HG02610 (cell line): ENCODE results near the gene ACBD5.
"Not testable (repeated sequence)": the region's sequence is repeated elsewhere in the genome, so short reads cannot be mapped to it uniquely, and the experiment has no call there.

Experiments used
- ATAC-seq: cut with Tn5 transposase; IDR thresholded peaks from one replicate; pipeline ENCODE4 v1.9.1; 2021; ENCODE audit warnings: mild to moderate bottlenecking, moderate library complexity; ENCODE audit not compliant: unreplicated experiment

The ACBD5 gene

GRCh38 chr10:27241652-27242472 lies 1.3 kb upstream of the ACBD5 start:
- peak; percentile 72 for ATAC-seq

GRCh38 chr10:27241010-27241651 lies 534 bp upstream of the ACBD5 start:
- peak; percentile 2 for ATAC-seq

GRCh38 chr10:27237531-27237930 lies 3.1 kb downstream of the ACBD5 start:
- not testable (repeated sequence) for ATAC-seq

- not testable (repeated sequence) for ATAC-seq
Observed at GRCh38 chr10:27236589-27237128, 3.9 kb downstream of the ACBD5 start.

- no peak for ATAC-seq
Observed at GRCh38 chr10:27235706-27236105, 4.9 kb downstream of the ACBD5 start.

- no peak for ATAC-seq
Observed at GRCh38 chr10:27230022-27230421, 10.6 kb downstream of the ACBD5 start.

- no peak for ATAC-seq
Observed at GRCh38 chr10:27225642-27226257, 14.8 kb downstream of the ACBD5 start.

- no peak for ATAC-seq
Observed at GRCh38 chr10:27225011-27225590, 15.5 kb downstream of the ACBD5 start.

- ATAC-seq, result no peak
Observed at GRCh38 chr10:27223964-27224363, 16.6 kb downstream of the ACBD5 start.

GRCh38 chr10:27207350-27207749 lies 33.2 kb downstream of the ACBD5 start:
- no peak for ATAC-seq

GRCh38 chr10:27203806-27204205 lies 36.8 kb downstream of the ACBD5 start:
- no peak for ATAC-seq

GRCh38 chr10:27197980-27198620 lies 42.5 kb downstream of the ACBD5 start:
- ATAC-seq, result no peak

GRCh38 chr10:27192284-27192683 lies 48.3 kb downstream of the ACBD5 start:
- no peak for ATAC-seq

- ATAC-seq, result no peak
Observed at GRCh38 chr10:27190508-27190907, 50.1 kb downstream of the ACBD5 start.

GRCh38 chr10:27188897-27189296 lies 51.7 kb downstream of the ACBD5 start:
- no peak for ATAC-seq

- ATAC-seq, result no peak
Observed at GRCh38 chr10:27188259-27188658, 52.3 kb downstream of the ACBD5 start.

GRCh38 chr10:27169849-27170248 lies 70.7 kb downstream of the ACBD5 start:
- no peak for ATAC-seq

- ATAC-seq, result no peak
Observed at GRCh38 chr10:27158421-27158820, 82.2 kb downstream of the ACBD5 start.

- no peak for ATAC-seq
Observed at GRCh38 chr10:27157150-27157549, 83.4 kb downstream of the ACBD5 start.

GRCh38 chr10:27156566-27156965 lies 84.0 kb downstream of the ACBD5 start:
- ATAC-seq, result not testable (repeated sequence)
